HCT116 (cell line): Measurements from ENCODE around the gene ADCY1. TPM values are rescaled to one million over a fixed set of nuclear protein-coding genes. Genes with fewer than 3 reads are reported as not detected.
A peak's percentile ranks its signal among the peaks of the same experiment; 100 is the strongest.
"Not testable (repeated sequence)": the region's sequence is repeated elsewhere in the genome, so short reads cannot be mapped to it uniquely, and the experiment has no call there.

ENCODE experiments used
- ATAC-seq: fragments of 200-7000 bp; cut with Tn5 transposase; 2 replicates; pipeline ENCODE4 v1.9.1; 2020; ENCODE audit warnings: mild to moderate bottlenecking, moderate library complexity
- BruUV-seq: library from RNA; stranded (reverse); fragments of 400-500 nt; replicated peaks from 2 replicates; lab custom pipeline; 2021; lab: Mats Ljungman, UMichigan
- CTCF ChIA-PET: fragments of 300-600 bp; sonication (Branson Sonifier 250); formaldehyde crosslinking; loops from one replicate; lab custom pipeline; 2021; ENCODE audit warnings: antibody characterized with exemption; lab: Charles Lee
- POLR2A ChIA-PET: fragments of 300-600, 350-600 bp; sonication (Branson Sonifier 250); formaldehyde crosslinking; loops from one replicate; lab custom pipeline; 2021; ENCODE audit warnings: antibody characterized with exemption; lab: Charles Lee
- RAD21 ChIA-PET, 2 experiments: fragments of 300-600 bp; sonication (Branson Sonifier 250); formaldehyde crosslinking; loops; one replicate each; lab custom pipeline; 2023; ENCODE audit warnings: low total read pairs in 2 of 2; ENCODE audit not compliant: uncharacterized antibody in 2 of 2, unreplicated experiment in 2 of 2, low non-redundant PET in 1 of 2; lab: Charles Lee
- DNase-seq: peaks from one replicate; pipeline ENCODE4 v3.0.0-alpha.2; 2010; ENCODE audit warnings: low read depth, low spot score
- H2AFZ ChIP-seq: fragments of 200-600 bp; shearing (Covaris generic), sonication (generic); 2 replicates; pipeline ENCODE4 v1.6.1; 2017; ENCODE audit warnings: low read depth, mixed run types, mixed read lengths, antibody characterized with exemption, low read length; ENCODE audit not compliant: poor library complexity, severe bottlenecking
- H3K27ac ChIP-seq: 2 replicates; pipeline ENCODE4 v1.5.1; 2012; ENCODE audit warnings: low read depth, low read length
- H3K27me3 ChIP-seq: fragments of 200-600 bp; sonication (generic); 2 replicates; pipeline ENCODE4 v1.6.1; 2016; ENCODE audit warnings: mixed run types, low read length, mixed read lengths; ENCODE audit not compliant: insufficient read depth
- H3K36me3 ChIP-seq, 2 experiments: fragments of 200-500 bp in 1 of 2; fragments of 200-600 bp in 1 of 2; sonication (Bioruptor generic) in 1 of 2; sonication (generic) in 1 of 2; 2 replicates each; pipeline versions ENCODE4 v1.5.1 to v1.6.1; 2014 to 2016; ENCODE audit warnings: low read length in 2 of 2, inconsistent platforms in 1 of 2, mixed read lengths in 1 of 2, mixed run types in 1 of 2; ENCODE audit not compliant: insufficient read depth in 2 of 2, control insufficient read depth in 1 of 2
- H3K4me1 ChIP-seq, 2 experiments: fragments of 200-600 bp in 1 of 2; sonication (generic) in 1 of 2; 2 replicates each; pipeline versions ENCODE4 v1.5.1 to v1.6.1; 2012 to 2017; ENCODE audit warnings: low read length in 2 of 2, inconsistent platforms in 1 of 2, mild to moderate bottlenecking in 1 of 2, mixed read lengths in 1 of 2, mixed run types in 1 of 2, moderate library complexity in 1 of 2; ENCODE audit not compliant: insufficient read depth in 2 of 2, control insufficient read depth in 1 of 2
- H3K4me2 ChIP-seq: fragments of 200-600 bp; sonication (generic); 2 replicates; pipeline ENCODE4 v1.6.1; 2017; ENCODE audit warnings: mixed run types, low read length, mixed read lengths
- H3K4me3 ChIP-seq, 2 experiments: fragments of 200-600 bp in 1 of 2; sonication (generic) in 1 of 2; replicated peaks in 1 of 2; 2 replicates each; pipeline ENCODE4 v1.5.1; 2011 to 2016; ENCODE audit warnings: low read length in 2 of 2, control low read depth in 1 of 2, low read depth in 1 of 2, mild to moderate bottlenecking in 1 of 2, mixed read lengths in 1 of 2, mixed run types in 1 of 2
- H3K79me2 ChIP-seq: fragments of 200-600 bp; sonication (generic); 2 replicates; pipeline ENCODE4 v1.6.1; 2017; ENCODE audit warnings: mild to moderate bottlenecking, mixed run types, low read length, moderate library complexity, mixed read lengths; ENCODE audit not compliant: insufficient read depth
- H3K9ac ChIP-seq: fragments of 200-600 bp; sonication (generic); 2 replicates; pipeline ENCODE4 v1.6.1; 2016; ENCODE audit warnings: low read length, mixed read lengths
- H3K9me2 ChIP-seq: fragments of 200-600 bp; sonication (generic), shearing (Covaris generic); 2 replicates; pipeline ENCODE4 v1.6.1; 2017; ENCODE audit warnings: mixed run types, mild to moderate bottlenecking, moderate library complexity; ENCODE audit not compliant: insufficient read depth
- H3K9me3 ChIP-seq, 2 experiments: fragments of 200-500 bp in 1 of 2; fragments of 200-600 bp in 1 of 2; sonication (Bioruptor generic) in 1 of 2; sonication (generic) in 1 of 2; 2 replicates each; pipeline ENCODE4 v1.6.1; 2014 to 2017; ENCODE audit warnings: low read length in 2 of 2, mixed read lengths in 2 of 2, inconsistent platforms in 1 of 2, low read depth in 1 of 2, mild to moderate bottlenecking in 1 of 2, mixed run types in 1 of 2, moderate library complexity in 1 of 2; ENCODE audit not compliant: control insufficient read depth in 1 of 2, insufficient read depth in 1 of 2
- H4K20me1 ChIP-seq: fragments of 200-600 bp; sonication (generic), shearing (Covaris generic); 2 replicates; pipeline ENCODE4 v1.6.1; 2017; ENCODE audit warnings: mixed run types, mild to moderate bottlenecking, moderate library complexity; ENCODE audit not compliant: insufficient read depth
- EGR1 ChIP-seq: IDR thresholded peaks from 2 replicates; pipeline ENCODE4 v1.6.1; 2012; ENCODE audit warnings: low read depth
- ELF1 ChIP-seq: IDR thresholded peaks from 2 replicates; pipeline ENCODE4 v1.6.1; 2012; ENCODE audit warnings: low read depth, borderline replicate concordance
- EZH2phosphoT487 ChIP-seq: fragments of 200-600 bp; IDR thresholded peaks from 2 replicates; pipeline ENCODE4 v1.6.1; 2018; ENCODE audit warnings: antibody characterized with exemption, borderline replicate concordance
- POLR2A ChIP-seq: IDR thresholded peaks from 2 replicates; pipeline ENCODE4 v1.7.0; 2011; ENCODE audit warnings: borderline replicate concordance; ENCODE audit not compliant: insufficient read depth, insufficient read length; ENCODE audit errors: extremely low read depth
- SRF ChIP-seq: IDR thresholded peaks from 2 replicates; pipeline ENCODE4 v1.6.1; 2012; ENCODE audit warnings: low read depth
- intact Hi-C: fragments of 100-400 bp; cut with micrococcal nuclease; formaldehyde crosslinking; loops from 2 replicates; pipeline ENCODE4 v1.10.0; 2022
- total RNA-seq: library from RNA; stranded (reverse); gene quantifications from one replicate; pipeline ENCODE4 v1.2.1, GENCODE V29; 2021; ENCODE audit not compliant: unreplicated experiment
- TF ChIP-seq, protein P1 (sequence below), 3 experiments: fragments of 200-600 bp in 1 of 3; sonication (generic) in 1 of 3; IDR thresholded peaks in 2 of 3; conservative IDR thresholded peaks in 1 of 3; 2 replicates each; pipeline ENCODE4 v1.5.1; 2012 to 2017; ENCODE audit warnings: low read depth in 2 of 3, low read length in 2 of 3, antibody characterized with exemption in 1 of 3, borderline replicate concordance in 1 of 3, control low read depth in 1 of 3, mild to moderate bottlenecking in 1 of 3, mixed read lengths in 1 of 3, mixed run types in 1 of 3, moderate library complexity in 1 of 3; ENCODE audit not compliant: insufficient read depth in 1 of 3
- TF ChIP-seq, protein P2 (sequence below): IDR thresholded peaks from 2 replicates; pipeline ENCODE4 v1.6.1; 2012

ADCY1 gene
- total RNA-seq, 1 experiment from 2014 or later = 0.05 TPM

DNA sequence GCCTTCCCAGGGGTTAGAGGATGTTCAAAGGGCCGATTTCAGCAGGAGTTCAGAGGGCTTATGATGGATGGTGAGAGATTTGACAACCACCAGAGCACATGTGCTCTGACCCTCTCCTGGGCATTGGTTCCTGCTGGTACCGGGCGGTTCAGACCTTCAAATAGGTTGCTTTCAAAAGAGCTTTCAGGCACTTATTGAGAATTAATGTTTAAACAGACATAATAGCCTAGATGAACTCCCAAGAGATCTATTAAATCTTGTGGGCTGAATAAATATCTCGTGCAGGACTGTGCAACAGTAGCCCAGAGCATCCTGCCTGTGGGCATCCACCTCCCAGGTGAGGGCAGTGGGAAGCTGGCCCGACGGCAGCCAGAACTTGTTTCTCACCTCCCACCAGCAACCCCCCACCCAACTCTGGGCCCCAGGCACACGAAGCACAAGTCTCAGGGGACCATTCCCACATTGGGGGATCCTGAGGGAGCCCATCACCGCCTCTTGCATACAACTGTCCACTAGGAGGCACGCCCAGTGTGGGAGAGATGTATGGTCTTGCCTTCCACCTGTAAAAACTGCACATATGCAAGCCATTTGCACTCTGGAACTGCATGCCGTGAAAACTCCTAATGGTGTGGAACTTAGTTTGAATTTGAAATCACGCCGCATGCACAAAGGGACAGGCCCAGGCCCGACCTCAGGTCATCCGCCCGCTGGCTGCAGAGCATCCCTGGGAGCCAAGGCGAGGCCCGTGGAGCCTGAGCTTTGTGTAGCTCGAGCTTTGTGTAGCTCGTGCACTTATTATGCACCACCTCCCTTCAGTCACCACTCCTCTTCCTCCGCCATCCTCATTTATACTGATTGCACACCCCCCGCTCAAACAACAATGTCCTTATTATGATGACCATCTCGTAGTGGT is 147.8 kb downstream of the ADCY1 start:
- ChIA-PET RAD21 (no interaction called here), POLR2A (no interaction called here), CTCF (no interaction called here)
- Histone ChIP-seq H3K9me2 (no peaks in the 10 kb centered on the region), H4K20me1 (no peaks in the 10 kb centered on the region), H3K9ac (no peak overlapping the region), H3K27ac (no peak overlapping the region), H3K4me2 (no peak overlapping the region), H2AFZ (no peak overlapping the region), H3K36me3 (peaks cover 2 to 13% of the 10 kb centered on the region in 2 experiments; a peak in 2 of 4 replicates), H3K79me2 (no peaks in the 10 kb centered on the region), H3K4me3 (no peak overlapping the region), H3K4me1 (no peaks in the 10 kb centered on the region), H3K27me3 (no peaks in the 10 kb centered on the region), H3K9me3 (no peaks in the 10 kb centered on the region)
- intact Hi-C loops = no loop called here
- ATAC-seq (peak; percentile 40; the same call in 1 of the 2 replicates), DNase-seq (no peak)
- no TSS peak for BruUV-seq
- TF ChIP-seq ELF1 (no peak), POLR2A (no peak), EGR1 (no peak), EZH2phosphoT487 (no peak), SRF (no peak)
- TF ChIP-seq, protein P1, sequence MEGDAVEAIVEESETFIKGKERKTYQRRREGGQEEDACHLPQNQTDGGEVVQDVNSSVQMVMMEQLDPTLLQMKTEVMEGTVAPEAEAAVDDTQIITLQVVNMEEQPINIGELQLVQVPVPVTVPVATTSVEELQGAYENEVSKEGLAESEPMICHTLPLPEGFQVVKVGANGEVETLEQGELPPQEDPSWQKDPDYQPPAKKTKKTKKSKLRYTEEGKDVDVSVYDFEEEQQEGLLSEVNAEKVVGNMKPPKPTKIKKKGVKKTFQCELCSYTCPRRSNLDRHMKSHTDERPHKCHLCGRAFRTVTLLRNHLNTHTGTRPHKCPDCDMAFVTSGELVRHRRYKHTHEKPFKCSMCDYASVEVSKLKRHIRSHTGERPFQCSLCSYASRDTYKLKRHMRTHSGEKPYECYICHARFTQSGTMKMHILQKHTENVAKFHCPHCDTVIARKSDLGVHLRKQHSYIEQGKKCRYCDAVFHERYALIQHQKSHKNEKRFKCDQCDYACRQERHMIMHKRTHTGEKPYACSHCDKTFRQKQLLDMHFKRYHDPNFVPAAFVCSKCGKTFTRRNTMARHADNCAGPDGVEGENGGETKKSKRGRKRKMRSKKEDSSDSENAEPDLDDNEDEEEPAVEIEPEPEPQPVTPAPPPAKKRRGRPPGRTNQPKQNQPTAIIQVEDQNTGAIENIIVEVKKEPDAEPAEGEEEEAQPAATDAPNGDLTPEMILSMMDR (IDR thresholded peaks at IDR 0.05 in 2 of 3, conservative IDR thresholded peaks at IDR 0.05 in 1 of 3; ENCODE audit: borderline replicate concordance in 1 of 3, insufficient read depth in 1 of 3, low read depth in 2 of 3, low read length in 2 of 3) = peak in 1 of 3 experiments; percentile 35; a peak in 1 of 6 replicates
- TF ChIP-seq, protein P2, sequence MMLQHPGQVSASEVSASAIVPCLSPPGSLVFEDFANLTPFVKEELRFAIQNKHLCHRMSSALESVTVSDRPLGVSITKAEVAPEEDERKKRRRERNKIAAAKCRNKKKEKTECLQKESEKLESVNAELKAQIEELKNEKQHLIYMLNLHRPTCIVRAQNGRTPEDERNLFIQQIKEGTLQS = no peak

DNA sequence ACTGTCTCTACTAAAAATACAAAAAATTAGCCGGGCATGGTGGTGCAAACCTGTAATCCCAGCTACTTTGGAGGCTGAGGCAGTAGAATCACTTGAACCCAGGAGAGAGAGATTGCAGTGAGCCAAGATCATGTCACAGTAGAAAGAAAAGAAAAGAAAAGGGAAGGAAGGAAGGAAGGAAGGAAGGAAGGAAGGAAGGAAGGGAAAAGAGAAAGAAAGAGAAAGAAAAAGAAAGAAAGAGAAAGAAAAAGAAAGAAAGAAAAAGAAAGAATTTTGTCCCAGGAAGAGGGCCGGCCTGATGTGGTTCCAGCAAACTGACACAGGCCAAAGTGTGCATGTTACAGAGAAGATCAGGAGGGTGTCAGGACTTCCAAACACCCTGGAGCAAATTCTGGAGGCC is 151.1 kb downstream of the ADCY1 start:
- H3K27me3 ChIP-seq, H3K27ac ChIP-seq, ATAC-seq, H4K20me1 ChIP-seq, H2AFZ ChIP-seq, intact Hi-C loops, DNase-seq, RAD21 ChIA-PET, H3K9me2 ChIP-seq, H3K9ac ChIP-seq, H3K4me2 ChIP-seq, H3K79me2 ChIP-seq, CTCF ChIA-PET, H3K9me3 ChIP-seq, BruUV-seq, POLR2A ChIA-PET, H3K4me1 ChIP-seq, H3K4me3 ChIP-seq: not testable (repeated sequence)
- peaks cover 2 to 15% of the 10 kb centered on the region in 2 experiments; a peak in 2 of 4 replicates for H3K36me3 ChIP-seq
